HG03460 (cell line): ENCODE data around the gene RBM23.
"Not testable (repeated sequence)": the region's sequence is repeated elsewhere in the genome, so short reads cannot be mapped to it uniquely, and the experiment has no call there.

ENCODE experiments used
- ATAC-seq: cut with Tn5 transposase; IDR thresholded peaks from one replicate; pipeline ENCODE4 v1.9.1; 2021; ENCODE audit not compliant: unreplicated experiment

Gene RBM23

GRCh38 chr14:22919601-22919921, 612 bp upstream of the RBM23 start:
- ATAC-seq, result no peak

DNA sequence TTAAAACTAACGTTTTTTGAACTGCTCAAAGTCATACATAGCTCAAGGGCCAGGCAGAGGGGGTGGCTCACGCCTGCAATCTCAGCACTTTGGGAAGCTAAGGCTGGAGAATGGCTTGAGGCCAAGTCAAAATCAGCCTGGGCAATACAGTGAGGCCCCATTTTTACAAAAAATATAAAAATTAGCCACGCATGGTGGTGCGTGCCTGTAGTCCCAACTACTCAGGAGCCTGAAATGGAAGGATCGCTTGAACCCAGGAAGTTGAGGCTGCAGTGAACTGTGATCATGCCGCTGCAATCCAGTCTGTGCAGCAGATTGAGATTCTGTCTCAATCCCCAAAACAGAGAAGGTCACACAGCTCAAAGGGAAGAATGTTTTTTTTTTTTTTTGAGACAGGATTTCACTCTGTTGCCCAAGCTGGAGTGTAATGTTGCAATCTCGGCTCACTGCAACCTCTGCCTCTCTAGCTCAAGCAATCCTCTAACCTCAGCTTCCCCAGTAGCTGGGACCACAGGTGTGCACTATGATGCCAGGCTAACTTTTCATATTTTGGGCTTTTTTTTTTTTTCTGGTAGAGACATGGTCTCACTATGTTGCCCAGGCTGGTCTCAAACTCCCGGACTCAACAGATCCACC, 2.9 kb downstream of the RBM23 start:
- no peak for ATAC-seq

GRCh38 chr14:22914836-22915235, 4.1 kb downstream of the RBM23 start:
- not testable (repeated sequence) for ATAC-seq

GRCh38 chr14:22910916-22911315, 8.0 kb downstream of the RBM23 start:
- no peak for ATAC-seq

- ATAC-seq, result no peak
Measured at GRCh38 chr14:22908601-22909000, 10.3 kb downstream of the RBM23 start.

DNA sequence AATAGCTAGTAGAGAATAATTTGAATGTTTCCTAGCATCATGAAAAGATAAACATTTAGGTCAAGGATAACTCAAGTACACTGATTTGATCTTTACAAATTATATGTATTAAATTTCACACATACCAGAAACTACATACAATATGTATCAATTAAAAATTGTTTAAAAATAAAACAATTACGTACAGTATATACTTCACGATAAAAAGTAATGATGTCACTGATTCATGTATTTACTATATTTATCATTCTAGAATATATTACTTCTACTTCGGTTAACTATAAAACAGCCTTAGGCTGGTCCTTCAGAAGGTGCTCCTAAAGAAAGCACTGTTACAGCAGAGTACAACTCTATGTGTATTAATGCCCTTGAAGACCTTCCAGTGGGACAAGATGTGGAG, 11.5 kb downstream of the RBM23 start:
- no peak for ATAC-seq

DNA sequence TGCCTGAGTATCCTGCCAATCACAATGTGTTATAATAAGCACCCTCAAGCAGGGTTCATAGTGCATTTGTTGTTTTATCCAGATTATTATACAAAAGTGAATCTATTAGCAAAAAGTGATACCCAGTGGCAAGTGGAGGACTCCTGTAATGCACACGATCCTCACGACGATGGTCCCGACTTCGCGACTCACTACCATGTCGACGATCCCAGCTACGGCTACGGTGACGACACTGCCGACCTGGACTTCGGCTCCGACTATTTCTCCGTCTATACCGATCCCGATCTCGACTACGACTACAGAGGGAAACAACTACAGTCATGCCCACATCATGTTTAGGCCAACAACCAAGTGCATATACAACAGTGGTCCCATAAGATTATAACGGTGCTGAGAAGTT, 12.9 kb downstream of the RBM23 start:
- no peak for ATAC-seq

DNA sequence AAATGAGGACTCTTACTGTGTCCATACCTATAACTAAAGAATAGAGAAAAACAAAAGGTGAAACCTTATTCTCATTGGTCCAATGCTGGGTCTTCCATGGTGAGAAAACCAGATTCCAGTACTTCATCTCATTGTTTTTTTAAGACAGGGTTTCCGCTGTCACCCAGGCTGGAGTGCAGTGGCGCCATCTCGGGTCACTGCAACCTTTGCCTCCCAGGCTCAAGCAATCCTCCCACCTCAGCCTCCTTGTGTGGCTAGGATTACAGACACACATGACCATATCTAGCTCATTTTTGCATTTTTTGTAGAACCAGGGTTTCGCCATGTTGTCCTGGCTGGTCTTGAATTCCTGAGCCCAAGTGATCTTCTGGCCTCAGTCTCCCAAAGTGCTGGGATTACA, 13.3 kb downstream of the RBM23 start:
- ATAC-seq, result no peak

- no peak for ATAC-seq
Measured at GRCh38 chr14:22903742-22904087, 15.2 kb downstream of the RBM23 start.

- no peak for ATAC-seq
Measured at GRCh38 chr14:22901799-22902198, 17.1 kb downstream of the RBM23 start.

GRCh38 chr14:22900081-22900799, 18.7 kb downstream of the RBM23 start:
- ATAC-seq, result no peak

DNA sequence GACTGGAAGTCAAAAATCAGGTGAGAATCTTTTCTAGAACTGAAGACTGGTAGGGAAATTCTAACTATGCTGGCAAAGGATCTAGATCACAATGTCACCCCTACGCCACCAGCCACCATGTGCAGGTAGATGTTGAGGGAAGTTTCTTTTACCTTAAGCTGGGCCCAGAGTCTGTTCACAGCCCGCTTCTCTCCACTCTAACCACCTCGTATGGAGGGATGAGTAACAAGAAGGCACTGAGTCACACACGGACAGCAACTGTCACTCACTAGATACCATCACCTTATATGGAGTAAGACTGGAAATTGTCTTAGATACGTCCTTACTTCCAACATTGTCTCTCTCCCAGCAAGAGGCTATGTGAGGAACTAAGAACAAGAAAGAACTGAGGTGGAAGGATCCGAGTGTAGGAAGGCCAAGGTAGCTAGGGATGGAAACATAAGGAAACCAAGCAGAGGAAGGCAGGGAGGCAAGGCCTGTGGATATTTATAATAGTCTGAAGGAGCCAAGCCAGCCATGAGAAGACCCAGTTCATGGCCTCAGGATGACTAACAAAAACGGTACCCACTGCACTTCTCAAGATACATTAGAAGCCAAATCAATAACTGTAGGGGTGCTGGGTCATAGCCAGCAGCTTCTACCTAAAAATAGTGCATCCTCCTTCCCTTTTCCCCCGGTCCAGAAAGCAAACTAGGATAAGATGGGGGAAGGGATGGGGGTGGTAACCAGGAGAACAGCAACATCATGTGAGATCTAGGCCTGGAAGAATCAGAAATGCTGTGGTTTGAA, 20.5 kb downstream of the RBM23 start:
- ATAC-seq, result no peak

- no peak for ATAC-seq
Measured at GRCh38 chr14:22897357-22897756, 21.6 kb downstream of the RBM23 start.

- ATAC-seq, result no peak
Measured at GRCh38 chr14:22896760-22897159, 22.2 kb downstream of the RBM23 start.

- no peak for ATAC-seq
Measured at GRCh38 chr14:22896356-22896755, 22.6 kb downstream of the RBM23 start.

- no peak for ATAC-seq
Measured at GRCh38 chr14:22895402-22895801, 23.5 kb downstream of the RBM23 start.

DNA sequence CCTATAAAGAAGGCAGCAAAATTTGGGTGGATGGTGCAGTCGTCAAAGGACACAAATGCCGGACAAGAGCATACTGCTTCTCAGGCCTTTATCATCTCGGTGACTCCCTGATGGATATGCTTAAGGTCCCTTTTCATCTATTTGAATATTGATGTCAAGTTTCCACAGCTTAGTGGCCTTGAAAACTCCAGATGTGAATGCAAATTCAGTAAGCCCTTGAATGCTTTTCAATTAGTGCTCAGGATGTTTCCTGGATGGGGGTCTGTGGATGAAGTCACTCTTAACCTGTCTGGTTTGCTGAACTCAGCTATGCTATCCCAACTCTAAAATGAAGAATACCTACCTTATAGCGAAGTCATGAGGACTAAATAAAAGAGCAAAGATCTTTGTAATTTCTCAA, 25.2 kb downstream of the RBM23 start:
- no peak for ATAC-seq

GRCh38 chr14:22892488-22892887, 26.5 kb downstream of the RBM23 start:
- ATAC-seq, result no peak

DNA sequence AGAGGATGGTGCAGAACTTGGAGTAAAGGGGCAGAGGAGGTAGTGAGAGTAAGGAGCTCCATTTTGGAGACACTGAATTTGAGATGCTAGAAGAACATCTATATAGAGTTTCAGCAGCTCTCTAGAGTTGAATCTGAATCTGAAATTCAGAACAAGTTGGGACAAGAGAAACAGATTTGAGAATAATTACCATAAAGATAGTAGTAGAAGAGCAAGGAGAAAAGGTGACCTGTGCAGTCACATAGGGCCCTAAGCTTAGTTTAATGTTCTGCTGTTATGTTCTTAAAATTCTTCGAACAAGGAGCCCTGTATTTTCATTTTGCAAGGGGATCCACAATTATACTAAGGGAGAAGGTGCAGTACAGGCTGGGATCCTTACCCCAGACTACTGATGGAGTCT, 28.5 kb downstream of the RBM23 start:
- no peak for ATAC-seq

- no peak for ATAC-seq
Measured at GRCh38 chr14:22888662-22889061, 30.3 kb downstream of the RBM23 start.

DNA sequence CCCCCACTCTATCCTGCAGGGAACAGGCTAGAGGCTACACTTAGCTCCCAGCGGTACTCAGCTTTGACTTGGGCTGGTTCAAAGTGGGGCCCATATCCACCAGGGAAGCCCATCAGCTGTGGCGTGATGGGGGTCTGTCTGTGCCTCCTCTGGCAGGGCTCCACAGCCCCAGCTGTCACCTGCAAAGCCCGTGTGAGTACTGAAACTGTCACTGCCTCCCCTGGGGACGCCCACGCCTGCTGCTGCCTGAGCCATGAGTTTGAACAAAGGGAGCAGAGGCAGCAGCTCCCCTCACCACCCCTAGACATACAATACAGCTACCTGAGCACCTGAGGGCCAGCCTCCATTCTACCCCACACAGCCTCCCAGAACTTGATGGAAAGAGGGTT, 31.0 kb downstream of the RBM23 start:
- peak; percentile 49 for ATAC-seq

GRCh38 chr14:22887260-22887989, 31.5 kb downstream of the RBM23 start:
- ATAC-seq, result peak; percentile 39
